Neutrophil (primary cell): ENCODE measurements around the gene ABR.
A peak's percentile ranks its signal among the peaks of the same experiment; 100 is the strongest.

Source experiments
- H3K27ac ChIP-seq: fragments of 200-600 bp; sonication (generic); 2 replicates; pipeline ENCODE4 v1.5.1; 2016; ENCODE audit warnings: mild to moderate bottlenecking, moderate library complexity
- H3K27me3 ChIP-seq: fragments of 200-600 bp; sonication (generic); 2 replicates; pipeline ENCODE4 v1.6.0; 2016; ENCODE audit warnings: mild to moderate bottlenecking
- H3K36me3 ChIP-seq: fragments of 200-600 bp; sonication (generic); 2 replicates; pipeline ENCODE4 v1.5.1; 2017
- H3K4me1 ChIP-seq, 2 experiments: fragments of 200-600 bp in 1 of 2; sonication (generic) in 1 of 2; 1 replicate in 1 of 2; 2 replicates in 1 of 2; pipeline versions ENCODE4 v1.5.1 to v1.6.1; 2013 to 2016; ENCODE audit warnings: low read depth in 1 of 2, low read length in 1 of 2, mild to moderate bottlenecking in 1 of 2, moderate library complexity in 1 of 2; ENCODE audit not compliant: control insufficient read depth in 1 of 2, insufficient read depth in 1 of 2
- H3K4me3 ChIP-seq, 2 experiments: fragments of 200-600 bp in 1 of 2; sonication (generic) in 1 of 2; 1 replicate in 1 of 2; 2 replicates in 1 of 2; pipeline ENCODE4 v1.5.1; 2013 to 2016; ENCODE audit warnings: low read depth in 1 of 2, low read length in 1 of 2, mild to moderate bottlenecking in 1 of 2, moderate library complexity in 1 of 2
- H3K9me3 ChIP-seq: fragments of 200-600 bp; sonication (generic); 2 replicates; pipeline ENCODE4 v1.5.1; 2016
- TF ChIP-seq, protein P1 (sequence below): fragments of 200-600 bp; sonication (generic); IDR thresholded peaks from 2 replicates; pipeline ENCODE4 v1.5.1; 2016; ENCODE audit warnings: antibody characterized with exemption

Gene ABR

DNA sequence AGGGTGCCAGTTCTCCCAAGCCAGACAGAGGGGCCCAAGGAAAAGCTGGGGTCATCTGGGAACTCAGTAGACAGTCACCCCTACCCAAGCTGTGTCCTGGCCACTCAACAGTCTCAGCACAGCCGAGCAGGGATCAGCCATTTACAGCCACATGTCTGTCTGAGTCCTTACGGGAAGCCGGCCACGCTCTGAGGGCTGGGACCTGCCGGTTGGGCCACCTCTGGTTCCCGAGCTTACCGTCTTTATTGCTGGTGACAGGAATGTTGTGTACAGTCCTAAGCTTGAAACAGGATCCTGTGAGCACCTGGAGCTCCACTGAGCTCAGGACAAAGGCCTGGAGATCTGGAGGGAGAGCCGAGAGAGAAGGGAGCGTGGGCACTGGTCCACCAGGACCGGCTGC, 123.0 kb downstream of the ABR start:
- Histone ChIP-seq H3K4me1 (no peaks in the 10 kb centered on the region), H3K9me3 (no peaks in the 10 kb centered on the region), H3K36me3 (peaks cover 83% of the 10 kb centered on the region), H3K27ac (no peak overlapping the region), H3K27me3 (no peaks in the 10 kb centered on the region), H3K4me3 (no peak overlapping the region)
- TF ChIP-seq, protein P1, sequence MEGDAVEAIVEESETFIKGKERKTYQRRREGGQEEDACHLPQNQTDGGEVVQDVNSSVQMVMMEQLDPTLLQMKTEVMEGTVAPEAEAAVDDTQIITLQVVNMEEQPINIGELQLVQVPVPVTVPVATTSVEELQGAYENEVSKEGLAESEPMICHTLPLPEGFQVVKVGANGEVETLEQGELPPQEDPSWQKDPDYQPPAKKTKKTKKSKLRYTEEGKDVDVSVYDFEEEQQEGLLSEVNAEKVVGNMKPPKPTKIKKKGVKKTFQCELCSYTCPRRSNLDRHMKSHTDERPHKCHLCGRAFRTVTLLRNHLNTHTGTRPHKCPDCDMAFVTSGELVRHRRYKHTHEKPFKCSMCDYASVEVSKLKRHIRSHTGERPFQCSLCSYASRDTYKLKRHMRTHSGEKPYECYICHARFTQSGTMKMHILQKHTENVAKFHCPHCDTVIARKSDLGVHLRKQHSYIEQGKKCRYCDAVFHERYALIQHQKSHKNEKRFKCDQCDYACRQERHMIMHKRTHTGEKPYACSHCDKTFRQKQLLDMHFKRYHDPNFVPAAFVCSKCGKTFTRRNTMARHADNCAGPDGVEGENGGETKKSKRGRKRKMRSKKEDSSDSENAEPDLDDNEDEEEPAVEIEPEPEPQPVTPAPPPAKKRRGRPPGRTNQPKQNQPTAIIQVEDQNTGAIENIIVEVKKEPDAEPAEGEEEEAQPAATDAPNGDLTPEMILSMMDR = no peak

DNA sequence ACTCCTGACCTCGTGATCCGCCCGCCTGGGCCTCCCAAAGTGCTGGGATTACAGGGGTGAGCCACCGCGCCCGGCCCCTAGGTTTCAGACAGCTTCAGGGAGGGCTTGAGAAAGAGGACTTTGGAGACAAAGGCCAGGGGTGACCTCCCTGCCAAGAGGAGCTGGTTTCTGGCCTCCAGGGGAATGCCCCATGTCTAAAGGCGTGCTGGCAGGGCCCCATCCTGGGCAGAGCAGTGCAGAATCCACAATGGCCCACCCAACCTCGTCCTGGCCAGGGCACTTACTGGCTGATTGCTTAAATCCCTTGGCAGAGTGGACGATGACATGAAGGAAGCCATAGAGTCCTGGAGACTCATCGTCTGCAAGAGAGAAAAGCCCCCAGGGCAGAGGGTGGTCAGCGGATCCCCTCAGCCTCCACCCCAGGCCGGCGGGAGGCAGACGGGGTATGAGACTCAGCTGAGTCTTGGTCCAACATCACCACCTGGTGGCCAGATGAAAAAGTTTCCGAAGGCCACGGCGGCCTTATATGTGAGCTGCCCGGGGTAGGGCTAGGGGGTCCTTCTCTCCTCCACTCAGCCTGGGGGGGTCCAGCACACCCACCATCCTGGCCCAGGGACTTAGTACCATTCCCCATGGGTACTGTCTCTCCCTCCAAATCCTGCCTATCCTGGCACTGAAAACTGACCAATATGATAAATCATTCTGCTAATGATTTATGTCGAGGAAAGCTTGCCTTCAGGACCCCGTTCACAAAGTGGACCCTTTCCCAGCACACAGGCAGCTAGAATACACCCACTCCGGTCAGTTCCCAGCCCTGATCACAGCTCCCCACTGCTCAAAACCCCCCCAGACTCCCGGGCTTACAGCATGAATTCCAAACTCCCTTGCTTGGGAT, 123.8 kb downstream of the ABR start:
- Histone ChIP-seq H3K4me1 (no peaks in the 10 kb centered on the region), H3K4me3 (no peak overlapping the region), H3K9me3 (no peaks in the 10 kb centered on the region), H3K27ac (no peak overlapping the region), H3K27me3 (no peaks in the 10 kb centered on the region), H3K36me3 (peaks cover 81% of the 10 kb centered on the region)
- TF ChIP-seq, protein P1 = peak; percentile 53

DNA sequence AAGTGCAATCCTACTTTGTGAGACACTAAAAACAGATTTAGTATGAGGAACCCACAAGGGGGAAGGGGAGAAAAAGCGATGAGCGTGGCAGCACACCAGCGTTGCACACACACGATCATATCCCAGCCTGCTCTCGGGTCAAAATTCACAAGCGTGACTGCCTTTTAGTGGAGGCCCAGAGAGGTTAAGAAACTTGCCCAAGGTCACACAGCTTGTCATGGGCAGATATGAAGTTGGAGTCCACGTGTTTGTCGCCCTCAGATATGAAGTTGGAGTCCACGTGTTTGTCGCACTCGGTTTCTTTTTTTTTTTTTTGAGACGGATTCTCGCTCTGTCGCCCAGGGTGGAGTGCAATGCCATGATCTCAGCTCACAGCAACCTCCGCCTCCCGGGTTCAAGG, 124.5 kb downstream of the ABR start:
- peaks cover 81% of the 10 kb centered on the region for H3K36me3 ChIP-seq

DNA sequence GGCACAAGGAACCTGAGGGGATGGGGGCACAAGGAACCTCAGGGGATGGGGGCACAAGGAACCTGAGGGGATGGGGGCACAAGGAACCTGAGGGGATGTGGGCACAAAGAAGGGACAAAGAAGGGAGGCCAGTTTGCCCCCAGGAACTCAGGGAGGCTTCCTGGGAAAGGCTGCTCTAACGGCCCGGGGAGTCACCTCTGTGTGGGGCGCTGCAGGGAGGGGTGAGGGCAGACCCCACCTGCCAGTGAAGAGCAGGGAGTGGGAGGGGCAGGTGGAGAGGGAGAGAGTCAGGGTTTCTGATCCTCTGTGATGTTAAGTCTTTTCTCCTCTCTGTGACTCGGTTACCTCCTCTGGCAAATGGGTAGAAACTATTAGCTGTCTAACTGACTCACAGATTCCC, 125.1 kb downstream of the ABR start:
- H3K27ac ChIP-seq = no peak overlapping the region
- no peaks in the 10 kb centered on the region for H3K4me1 ChIP-seq
- TF ChIP-seq, protein P1 = no peak
- no peaks in the 10 kb centered on the region for H3K27me3 ChIP-seq
- H3K9me3 ChIP-seq = no peaks in the 10 kb centered on the region
- H3K4me3 ChIP-seq = no peak overlapping the region
- H3K36me3 ChIP-seq = peaks cover 81% of the 10 kb centered on the region

More for the DNA sequence above, 124.5 kb downstream of the ABR start:
- Histone ChIP-seq H3K4me1 (no peaks in the 10 kb centered on the region), H3K4me3 (no peak overlapping the region), H3K27me3 (no peaks in the 10 kb centered on the region), H3K27ac (no peak overlapping the region), H3K9me3 (no peaks in the 10 kb centered on the region)
- TF ChIP-seq, protein P1 = no peak

DNA sequence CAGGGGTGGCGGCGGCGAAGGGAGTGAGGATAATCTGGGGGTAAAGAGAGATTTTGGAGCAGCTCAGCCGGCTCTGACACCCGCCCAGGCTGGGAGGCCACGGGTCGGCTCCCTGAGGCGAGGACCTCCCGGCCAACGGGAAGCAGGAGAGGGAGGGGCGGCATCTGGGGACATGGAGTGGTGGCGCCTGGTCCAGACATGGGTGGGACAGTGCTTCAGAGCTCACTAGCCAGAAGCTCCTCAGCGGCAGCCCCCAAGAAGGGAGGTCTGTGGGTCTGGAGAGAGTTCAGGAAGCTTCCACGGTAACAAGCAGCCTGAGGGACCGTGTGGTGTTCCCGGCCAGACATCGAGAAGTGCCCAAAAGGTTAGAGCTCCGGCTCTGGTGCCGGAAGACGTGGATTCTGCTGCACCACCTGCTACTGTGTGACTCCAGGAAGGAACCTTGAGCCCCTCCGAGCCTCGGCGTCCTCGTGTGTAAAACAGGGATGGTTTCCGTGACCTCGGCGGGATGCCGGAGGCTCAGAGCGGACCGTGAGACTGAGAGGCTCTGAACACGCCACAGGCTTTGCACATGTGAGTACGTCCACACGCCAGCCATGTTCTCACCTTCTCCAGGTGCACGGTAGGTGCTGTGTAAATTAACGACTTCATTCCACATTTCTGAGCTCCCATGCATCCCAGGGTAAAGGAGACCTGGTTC, 126.0 kb downstream of the ABR start:
- peaks cover 81% of the 10 kb centered on the region for H3K36me3 ChIP-seq
- H3K9me3 ChIP-seq = no peaks in the 10 kb centered on the region
- no peaks in the 10 kb centered on the region for H3K27me3 ChIP-seq
- no peak overlapping the region for H3K4me3 ChIP-seq
- H3K27ac ChIP-seq = no peak overlapping the region
- H3K4me1 ChIP-seq = no peaks in the 10 kb centered on the region
- TF ChIP-seq, protein P1 = no peak
